Peyer's patch (tissue), 4 donors: ENCODE results near the gene BBS12. TPM values are rescaled to one million over a fixed set of nuclear protein-coding genes. Genes with fewer than 3 reads are reported as not detected.

Source experiments
- DNase-seq, 3 donors: peaks; one replicate each; pipeline ENCODE4 v3.0.0-alpha.2; 2017 to 2019
- H3K27ac ChIP-seq, 4 donors: fragments of 200-600 bp; sonication (generic); one replicate each; pipeline ENCODE4 v1.5.1; 2016 to 2019
- H3K27me3 ChIP-seq, 2 donors: fragments of 200-600 bp; sonication (generic); one replicate each; pipeline ENCODE4 v1.5.1; 2019
- H3K36me3 ChIP-seq, 3 donors: fragments of 200-600 bp; sonication (generic); one replicate each; pipeline ENCODE4 v1.5.1; 2016 to 2019
- H3K4me1 ChIP-seq, 4 donors: fragments of 200-600 bp; sonication (generic); one replicate each; pipeline ENCODE4 v1.5.1; 2016 to 2019
- H3K4me3 ChIP-seq, 4 donors: fragments of 200-600 bp; sonication (generic); 1 replicate in 3 of 4; 2 replicates in 1 of 4; pipeline ENCODE4 v1.5.1; 2016 to 2019; ENCODE audit warnings: mild to moderate bottlenecking in 1 of 4
- H3K9me3 ChIP-seq, 4 donors: fragments of 200-600 bp; sonication (generic); one replicate each; pipeline ENCODE4 v1.5.1; 2016 to 2019; ENCODE audit warnings: mild to moderate bottlenecking in 1 of 4
- POLR2A ChIP-seq, 2 donors: fragments of 450-650 bp; IDR thresholded peaks; one replicate each; pipeline ENCODE4 v1.5.1; 2017; ENCODE audit warnings: antibody characterized with exemption in 2 of 2, mild to moderate bottlenecking in 2 of 2, moderate library complexity in 2 of 2
- total RNA-seq, 4 donors: library from RNA; depleted of rRNA; stranded (reverse); fragments of >200 nt; gene quantifications; one replicate each; pipeline ENCODE4 v1.1.0, GENCODE V29; 2016
- TF ChIP-seq, protein P1 (sequence below), 6 experiments: fragments of 450-650 bp in 4 of 6; fragments of 200-600 bp in 2 of 6; sonication (generic) in 1 of 6; IDR thresholded peaks; one replicate each; pipeline ENCODE4 v1.5.1; 2017 to 2019; ENCODE audit warnings: antibody characterized with exemption in 6 of 6, mild to moderate bottlenecking in 3 of 6, moderate library complexity in 1 of 6

Gene BBS12
- total RNA-seq, 4 donors from 2014 or later, result 1.7 to 5.6 (median 4.7) TPM

DNA sequence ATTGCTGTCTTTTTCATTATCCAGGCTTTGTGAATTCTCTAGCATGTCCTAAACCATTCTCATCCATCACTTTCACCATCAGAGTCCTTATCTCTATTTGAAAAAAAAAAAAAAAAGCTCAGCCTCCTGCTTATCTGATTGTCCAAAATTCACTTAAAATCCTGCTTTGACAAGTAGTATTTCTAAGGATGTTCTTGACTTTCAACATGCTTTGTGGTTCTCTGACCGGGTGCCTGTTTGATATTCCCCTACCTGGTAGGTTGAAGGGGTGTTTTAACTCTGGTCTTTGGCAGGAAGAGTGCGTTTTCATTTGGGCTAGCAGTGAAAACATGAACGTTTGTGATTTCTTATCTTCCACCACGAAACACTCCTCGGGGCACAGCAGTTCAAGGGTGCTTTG lies 17.3 kb upstream of the BBS12 start:
- H3K27me3 ChIP-seq, result no peaks in the 10 kb centered on the region
- no peaks in the 10 kb centered on the region for H3K4me1 ChIP-seq
- no peaks in the 10 kb centered on the region for H3K36me3 ChIP-seq
- H3K4me3 ChIP-seq, result no peak overlapping the region
- H3K9me3 ChIP-seq, result no peaks in the 10 kb centered on the region
- no peak overlapping the region for H3K27ac ChIP-seq
- no peak for DNase-seq
- TF ChIP-seq POLR2A (IDR thresholded peaks at IDR 0.05), result no peak
- TF ChIP-seq, protein P1, sequence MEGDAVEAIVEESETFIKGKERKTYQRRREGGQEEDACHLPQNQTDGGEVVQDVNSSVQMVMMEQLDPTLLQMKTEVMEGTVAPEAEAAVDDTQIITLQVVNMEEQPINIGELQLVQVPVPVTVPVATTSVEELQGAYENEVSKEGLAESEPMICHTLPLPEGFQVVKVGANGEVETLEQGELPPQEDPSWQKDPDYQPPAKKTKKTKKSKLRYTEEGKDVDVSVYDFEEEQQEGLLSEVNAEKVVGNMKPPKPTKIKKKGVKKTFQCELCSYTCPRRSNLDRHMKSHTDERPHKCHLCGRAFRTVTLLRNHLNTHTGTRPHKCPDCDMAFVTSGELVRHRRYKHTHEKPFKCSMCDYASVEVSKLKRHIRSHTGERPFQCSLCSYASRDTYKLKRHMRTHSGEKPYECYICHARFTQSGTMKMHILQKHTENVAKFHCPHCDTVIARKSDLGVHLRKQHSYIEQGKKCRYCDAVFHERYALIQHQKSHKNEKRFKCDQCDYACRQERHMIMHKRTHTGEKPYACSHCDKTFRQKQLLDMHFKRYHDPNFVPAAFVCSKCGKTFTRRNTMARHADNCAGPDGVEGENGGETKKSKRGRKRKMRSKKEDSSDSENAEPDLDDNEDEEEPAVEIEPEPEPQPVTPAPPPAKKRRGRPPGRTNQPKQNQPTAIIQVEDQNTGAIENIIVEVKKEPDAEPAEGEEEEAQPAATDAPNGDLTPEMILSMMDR (IDR thresholded peaks at IDR 0.05), result no peak

DNA sequence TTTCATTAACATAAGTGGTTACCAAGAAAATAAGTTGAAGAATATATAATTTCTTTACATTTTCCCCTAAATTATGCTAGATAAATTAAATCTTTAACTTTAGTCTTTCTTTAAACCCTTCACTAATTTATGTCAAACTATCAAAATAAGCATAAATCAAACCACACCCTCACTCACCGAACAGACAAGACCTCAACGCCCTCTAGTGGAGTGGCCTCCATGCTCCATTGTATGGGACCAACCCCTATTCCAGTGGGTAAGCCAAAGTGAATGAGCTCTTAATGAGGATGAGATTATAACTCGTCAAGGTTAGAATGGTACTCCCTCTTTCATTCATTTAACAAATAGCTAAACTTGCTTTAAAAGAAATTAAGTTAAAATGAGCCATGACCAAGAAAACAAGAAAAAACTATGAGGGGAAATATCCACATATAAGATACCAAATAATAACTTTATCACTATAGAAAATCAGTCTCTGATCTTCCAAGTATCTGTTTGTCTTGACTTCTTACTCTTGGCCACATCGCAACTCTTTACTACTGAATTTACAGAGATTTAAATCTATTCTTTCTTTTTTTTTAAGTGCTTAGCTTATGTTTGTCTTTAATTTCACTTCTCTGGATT lies 15.6 kb upstream of the BBS12 start:
- Histone ChIP-seq H3K27ac (no peak overlapping the region), H3K27me3 (no peaks in the 10 kb centered on the region), H3K4me3 (no peak overlapping the region), H3K36me3 (no peaks in the 10 kb centered on the region), H3K9me3 (no peaks in the 10 kb centered on the region), H3K4me1 (no peaks in the 10 kb centered on the region)
- TF ChIP-seq, protein P1 (IDR thresholded peaks at IDR 0.05), result peak in 5 of 6 experiments; percentile 31 to 73 (median 71)
- TF ChIP-seq POLR2A (IDR thresholded peaks at IDR 0.05), result no peak
- DNase-seq, result peak; percentile 60 to 89 (median 71)

DNA sequence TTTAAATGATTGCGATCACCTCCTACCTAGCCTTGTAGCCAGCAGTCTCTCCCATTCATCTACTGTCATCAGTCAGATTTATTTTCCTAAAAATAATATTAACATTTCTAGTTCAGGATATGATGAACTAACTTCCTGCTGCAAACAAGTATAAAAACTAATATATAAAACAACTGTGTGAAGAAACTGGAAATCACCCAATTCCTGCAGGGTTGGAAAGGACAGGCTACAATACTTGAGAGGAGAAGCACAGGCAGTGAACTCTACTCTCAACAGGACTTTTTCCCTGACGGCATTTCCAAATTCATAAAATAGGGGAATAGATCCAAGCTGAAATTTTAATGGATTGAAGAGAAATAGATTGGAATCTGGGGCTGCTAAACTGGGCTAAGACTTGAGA lies 14.2 kb upstream of the BBS12 start:
- no peaks in the 10 kb centered on the region for H3K4me1 ChIP-seq
- no peaks in the 10 kb centered on the region for H3K27me3 ChIP-seq
- DNase-seq, result no peak

DNA sequence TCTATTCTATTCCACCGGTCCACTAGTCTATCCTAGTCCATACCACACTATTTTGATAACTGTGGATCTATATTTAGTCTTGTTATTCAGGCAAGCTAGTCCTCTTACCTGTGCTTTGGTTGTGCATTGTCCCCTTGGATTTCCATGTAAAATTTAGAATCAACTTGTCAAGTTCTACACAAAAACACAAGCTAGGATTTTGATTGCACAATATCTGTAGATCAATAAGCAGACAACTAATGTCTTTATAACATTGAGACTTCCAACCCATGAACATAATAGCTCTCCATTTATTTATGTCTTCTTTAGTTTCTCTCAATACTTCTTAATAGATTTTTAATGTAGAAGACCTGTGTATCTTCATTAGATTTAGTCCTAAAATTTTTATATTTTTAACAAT lies 10.2 kb upstream of the BBS12 start:
- no peak for TF ChIP-seq POLR2A (IDR thresholded peaks at IDR 0.05)
- TF ChIP-seq, protein P1 (IDR thresholded peaks at IDR 0.05), result no peak
- H3K36me3 ChIP-seq, result no peaks in the 10 kb centered on the region
- no peak for DNase-seq
- no peaks in the 10 kb centered on the region for H3K4me1 ChIP-seq
- H3K27ac ChIP-seq, result no peak overlapping the region
- H3K4me3 ChIP-seq, result no peak overlapping the region
- H3K9me3 ChIP-seq, result no peaks in the 10 kb centered on the region
- H3K27me3 ChIP-seq, result no peaks in the 10 kb centered on the region

More for the DNA sequence above, 14.2 kb upstream of the BBS12 start:
- TF ChIP-seq, protein P1 (IDR thresholded peaks at IDR 0.05), result no peak
- no peak for TF ChIP-seq POLR2A (IDR thresholded peaks at IDR 0.05)
- H3K36me3 ChIP-seq, result no peaks in the 10 kb centered on the region
- no peak overlapping the region for H3K27ac ChIP-seq
- H3K9me3 ChIP-seq, result no peaks in the 10 kb centered on the region
- no peak overlapping the region for H3K4me3 ChIP-seq

DNA sequence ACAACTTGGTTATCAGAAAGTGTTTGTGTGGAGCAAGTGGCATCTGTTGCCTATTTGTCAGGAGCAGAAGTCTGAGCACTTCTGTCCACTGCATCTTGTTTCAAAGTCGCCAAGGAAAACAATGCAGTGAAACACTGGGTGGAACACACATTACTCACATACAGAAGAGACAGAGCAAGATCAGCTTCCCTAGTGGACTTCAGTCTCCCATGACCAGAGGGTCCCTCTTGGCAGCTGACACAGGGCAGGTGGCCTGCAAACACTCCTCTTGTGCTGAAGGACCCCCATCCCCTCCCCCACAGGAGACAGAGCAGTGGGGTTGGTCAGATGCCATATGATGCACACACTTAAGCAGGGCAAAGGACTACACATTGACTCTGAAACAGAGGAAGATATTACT lies 3.6 kb upstream of the BBS12 start:
- Histone ChIP-seq H3K9me3 (no peaks in the 10 kb centered on the region), H3K4me3 (no peak overlapping the region), H3K27me3 (no peaks in the 10 kb centered on the region), H3K4me1 (peaks cover 0 to 7% (median 3%) of the 10 kb centered on the region in 4 donors), H3K27ac (no peak overlapping the region), H3K36me3 (no peaks in the 10 kb centered on the region)
- no peak for DNase-seq
- TF ChIP-seq POLR2A (IDR thresholded peaks at IDR 0.05), result no peak
- TF ChIP-seq, protein P1 (IDR thresholded peaks at IDR 0.05), result no peak
